Measurements from ENCODE around the gene RGL2.

Gene RGL2

DNA sequence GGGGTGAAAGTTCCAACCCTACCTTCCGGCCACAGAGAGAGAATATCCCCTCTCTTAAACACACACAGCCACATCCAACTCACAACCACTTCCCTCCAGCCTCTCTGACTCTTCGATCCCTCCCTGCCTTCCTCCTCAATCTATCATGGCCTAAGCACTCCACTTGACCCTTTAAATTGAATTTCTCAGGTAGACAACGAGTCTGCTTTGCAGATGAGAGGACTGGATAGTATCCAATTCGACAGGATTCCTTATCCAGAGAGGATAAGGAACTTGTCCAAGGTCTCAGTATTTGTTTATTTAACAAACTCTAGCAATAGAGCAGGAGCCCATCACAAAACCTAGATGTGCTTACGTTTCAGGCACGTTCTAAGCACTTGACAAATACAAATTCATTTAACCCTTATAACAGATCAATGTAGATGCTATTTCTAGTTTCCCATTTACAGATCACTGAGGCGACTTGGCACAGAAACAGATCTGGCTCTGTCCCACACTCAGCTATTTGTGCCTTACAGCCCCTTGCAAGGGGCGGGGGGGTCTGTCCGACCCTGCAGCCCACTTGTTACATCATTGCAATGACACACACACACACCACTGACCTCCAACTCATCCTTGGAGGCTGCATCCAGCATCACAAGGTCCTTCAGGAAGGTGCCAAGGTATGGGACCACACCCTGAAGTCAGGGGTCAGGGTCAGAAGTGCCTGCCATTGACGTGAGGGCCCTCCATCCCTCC lies 4.5 kb downstream of the RGL2 start:
- no peak for TF ChIP-seq CTCF (IDR thresholded peaks at IDR 0.05; ENCODE audit: insufficient read depth, low read depth, low read length, missing control alignments)
- H3K4me3 ChIP-seq (ENCODE audit: low read depth, low read length) = no peak overlapping the region
- DNase-seq (ENCODE audit: low read depth) = no peak

- no peak for TF ChIP-seq CTCF (IDR thresholded peaks at IDR 0.05; ENCODE audit: insufficient read depth, low read depth, low read length, missing control alignments)
- no peak for DNase-seq (ENCODE audit: low read depth)
- no peak overlapping the region for H3K4me3 ChIP-seq (ENCODE audit: low read depth, low read length)
These were observed 5.6 kb downstream of the RGL2 start for GRCh38 chr6:33292996-33293682.

- peak overlapping the region; percentile 79 for H3K4me3 ChIP-seq (ENCODE audit: low read depth, low read length)
These were observed 8.3 kb downstream of the RGL2 start for GRCh38 chr6:33290459-33290858.

DNA sequence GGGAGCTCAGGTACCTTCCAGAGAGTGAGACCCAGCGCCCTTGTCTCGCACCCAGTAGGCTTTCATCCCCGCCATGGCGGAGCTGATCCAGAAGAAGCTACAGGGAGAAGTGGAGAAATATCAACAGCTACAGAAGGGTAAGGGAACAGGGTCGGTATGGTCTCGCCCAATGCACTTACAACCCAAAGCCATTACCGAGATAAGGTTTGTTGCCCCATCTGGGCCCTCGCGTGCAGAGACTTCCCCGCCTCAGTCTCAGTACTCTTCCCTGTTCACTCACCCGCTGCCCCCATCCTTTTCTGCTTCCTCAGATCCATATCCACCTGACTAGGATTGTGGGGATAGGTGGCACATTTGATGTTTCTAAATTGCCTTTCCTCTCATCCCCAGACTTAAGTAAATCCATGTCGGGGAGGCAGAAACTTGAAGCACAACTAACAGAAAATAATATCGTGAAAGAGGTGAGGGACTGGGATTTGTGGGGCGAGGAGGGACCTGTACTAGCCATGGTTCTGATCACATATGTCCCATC lies 8.9 kb downstream of the RGL2 start:
- H3K4me3 ChIP-seq (ENCODE audit: low read depth, low read length) = peak overlapping the region; percentile 79
- TF ChIP-seq CTCF (IDR thresholded peaks at IDR 0.05; ENCODE audit: insufficient read depth, low read depth, low read length, missing control alignments) = no peak
- DNase-seq (ENCODE audit: low read depth) = no peak

More at GRCh38 chr6:33290459-33290858, 8.3 kb downstream of the RGL2 start:
- no peak for DNase-seq (ENCODE audit: low read depth)
- no peak for TF ChIP-seq CTCF (IDR thresholded peaks at IDR 0.05; ENCODE audit: insufficient read depth, low read depth, low read length, missing control alignments)

- H3K4me3 ChIP-seq (ENCODE audit: low read depth, low read length) = peak within 1 kb of the TSS; percentile 79
- no peak for TF ChIP-seq CTCF (IDR thresholded peaks at IDR 0.05; ENCODE audit: insufficient read depth, low read depth, low read length, missing control alignments)
- DNase-seq (ENCODE audit: low read depth) = peak; percentile 92
These were observed 9.6 kb downstream of the RGL2 start, which contains the start of the genes PFDN6 and WDR46 for GRCh38 chr6:33288921-33289783. Gene PFDN6, plus strand, starts transcription at chr6:33289601. Its CDS starts 256 bp downstream, at chr6:33289857. Gene WDR46, minus strand, starts transcription at chr6:33289239. Its CDS starts 69 bp downstream, at chr6:33289170.

- peak overlapping the region; percentile 79 for H3K4me3 ChIP-seq (ENCODE audit: low read depth, low read length)
- no peak for DNase-seq (ENCODE audit: low read depth)
- no peak for TF ChIP-seq CTCF (IDR thresholded peaks at IDR 0.05; ENCODE audit: insufficient read depth, low read depth, low read length, missing control alignments)
These were observed 10.4 kb downstream of the RGL2 start for GRCh38 chr6:33288141-33288920.

All from GM12865 (cell line).